Esophagus muscularis mucosa (tissue), 4 donors: Measurements from ENCODE around the gene DDIT4L.

Experiments
- CTCF ChIP-seq, 3 experiments: fragments of 200-600 bp in 2 of 3; fragments of 450-650 bp in 1 of 3; sonication (generic) in 2 of 3; IDR thresholded peaks; one replicate each; pipeline ENCODE4 v1.5.1; 2017 to 2019; ENCODE audit warnings: antibody characterized with exemption in 3 of 3, mild to moderate bottlenecking in 2 of 3, moderate library complexity in 1 of 3
- EP300 ChIP-seq: sonication (generic); formaldehyde crosslinking; IDR thresholded peaks from one replicate; pipeline ENCODE4 v1.6.1; 2017; ENCODE audit warnings: antibody characterized with exemption
- POLR2A ChIP-seq: fragments of 450-650 bp; IDR thresholded peaks from one replicate; pipeline ENCODE4 v1.6.1; 2017; ENCODE audit warnings: antibody characterized with exemption, moderate library complexity, mild to moderate bottlenecking, low read depth
- POLR2AphosphoS5 ChIP-seq, 2 donors: sonication (generic); formaldehyde crosslinking; IDR thresholded peaks; one replicate each; pipeline ENCODE4 v1.6.1; 2017; ENCODE audit warnings: antibody characterized with exemption in 2 of 2

GRCh38 chr4:100188829-100189228 is 1.4 kb downstream of the DDIT4L start:
- TF ChIP-seq CTCF (IDR thresholded peaks at IDR 0.05) (no peak), POLR2AphosphoS5 (IDR thresholded peaks at IDR 0.05) (no peak), EP300 (no peak), POLR2A (no peak)
